NCI-H510A treated with DMSO at 0.1 percent for 48 hours (cell line): ENCODE measurements around the gene MACROD2.
A peak's percentile ranks its signal among the peaks of the same experiment; 100 is the strongest.

ENCODE experiments used
- DNase-seq: peaks from one replicate; lab custom pipeline; 2025; lab: John Stamatoyannopoulos, UW

Gene MACROD2

DNA sequence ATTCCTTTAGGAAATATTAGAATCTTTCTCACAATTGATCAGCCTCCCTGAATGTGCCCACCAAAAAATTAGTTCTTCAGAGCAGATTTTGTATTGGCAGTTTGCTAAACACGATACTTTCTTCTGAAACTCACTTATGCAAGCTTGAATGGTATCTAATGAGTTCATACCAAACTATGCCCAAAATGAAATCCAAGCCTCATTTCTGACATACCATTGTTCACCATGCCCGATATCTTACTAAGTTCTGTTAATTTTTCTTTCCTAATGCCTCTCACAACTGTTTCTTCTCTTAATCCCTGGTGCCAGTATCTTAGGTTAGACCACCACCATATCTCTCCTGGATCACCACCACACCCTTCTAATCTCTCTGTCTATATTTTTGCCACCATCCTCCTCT is 1822.0 kb downstream of the MACROD2 start:
- DNase-seq = no peak

DNA sequence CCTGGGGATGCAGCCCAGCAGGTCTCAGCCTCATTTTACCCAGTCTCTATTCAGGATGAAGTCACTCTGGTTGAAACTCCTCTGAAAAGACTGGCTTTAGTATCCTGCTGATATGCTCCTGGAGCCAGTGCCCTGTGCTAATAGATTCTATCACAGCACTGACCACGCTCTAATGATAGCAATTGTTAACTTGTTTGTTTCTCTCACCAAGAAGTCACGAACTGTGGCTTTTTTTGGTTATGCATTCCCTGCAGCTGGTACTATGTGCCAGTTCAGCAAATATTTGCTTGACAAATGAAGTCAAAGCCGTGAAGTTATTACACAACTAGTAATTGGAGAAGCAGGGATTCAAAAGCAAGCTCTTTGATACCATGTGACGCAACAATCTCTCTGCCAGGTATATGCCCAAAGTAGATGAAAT is 1823.3 kb downstream of the MACROD2 start:
- peak; percentile 89 for DNase-seq

- DNase-seq = no peak
Observed at GRCh38 chr20:15823718-15824117, 1828.4 kb downstream of the MACROD2 start.

DNA sequence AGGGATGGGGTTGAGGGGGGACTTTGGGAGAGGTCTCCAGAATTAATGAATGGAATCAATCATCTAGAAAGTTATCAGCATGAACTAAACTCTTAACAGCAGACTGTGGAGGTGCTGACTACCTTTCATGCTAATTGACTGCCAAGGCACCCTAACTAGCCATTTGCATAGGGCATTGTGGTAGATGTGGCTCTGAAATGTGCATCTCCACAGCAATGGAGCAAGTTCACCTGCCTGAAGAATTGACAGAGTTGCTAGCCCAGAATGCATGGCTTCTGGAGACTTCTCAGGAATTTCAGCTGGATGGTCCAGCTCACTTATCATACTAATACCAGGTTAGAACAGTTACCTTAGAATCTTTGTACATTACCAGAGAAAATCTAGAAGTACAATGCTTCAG is 1832.3 kb downstream of the MACROD2 start:
- no peak for DNase-seq

DNA sequence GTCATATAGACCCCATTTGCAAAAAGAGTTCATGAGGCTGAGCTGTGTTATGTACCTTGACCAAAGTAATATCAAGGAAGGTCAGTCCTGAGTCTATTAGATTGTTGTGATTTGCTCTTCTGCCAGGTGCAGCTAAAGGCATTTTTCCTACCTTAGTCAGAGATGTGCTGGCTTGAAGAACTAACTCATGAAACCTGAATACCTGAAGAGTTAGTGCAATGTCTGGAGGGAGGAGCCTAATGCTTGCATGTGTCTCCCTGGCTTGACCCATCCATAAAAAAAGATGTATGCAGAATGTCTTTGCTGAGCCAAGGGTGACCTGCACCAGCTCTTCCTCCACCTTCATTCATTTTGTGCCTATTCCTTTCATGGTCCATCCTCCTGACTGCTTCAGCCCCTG is 1835.9 kb downstream of the MACROD2 start:
- no peak for DNase-seq

GRCh38 chr20:15832512-15832911 is 1837.2 kb downstream of the MACROD2 start:
- no peak for DNase-seq

DNA sequence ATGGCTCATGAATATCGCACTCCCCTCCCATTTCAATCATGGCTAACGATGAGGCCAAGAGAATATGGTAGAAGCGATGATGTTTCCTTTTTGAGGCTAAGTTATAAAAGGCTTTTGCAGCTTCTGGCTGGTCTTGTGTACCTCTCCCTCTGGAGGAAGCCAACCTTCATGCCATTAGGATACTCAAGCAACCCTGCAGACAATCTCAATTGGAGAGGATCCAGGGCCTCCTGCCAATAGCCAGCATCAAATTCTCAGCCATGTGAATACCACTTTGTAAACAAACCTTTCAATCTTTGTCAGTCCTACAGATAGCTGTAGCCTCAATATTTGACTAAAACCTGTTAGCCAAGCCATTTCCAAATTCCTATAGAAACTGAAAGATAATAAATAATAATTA is 1839.5 kb downstream of the MACROD2 start:
- DNase-seq = no peak

GRCh38 chr20:15835811-15836210 is 1840.5 kb downstream of the MACROD2 start:
- DNase-seq = no peak

DNA sequence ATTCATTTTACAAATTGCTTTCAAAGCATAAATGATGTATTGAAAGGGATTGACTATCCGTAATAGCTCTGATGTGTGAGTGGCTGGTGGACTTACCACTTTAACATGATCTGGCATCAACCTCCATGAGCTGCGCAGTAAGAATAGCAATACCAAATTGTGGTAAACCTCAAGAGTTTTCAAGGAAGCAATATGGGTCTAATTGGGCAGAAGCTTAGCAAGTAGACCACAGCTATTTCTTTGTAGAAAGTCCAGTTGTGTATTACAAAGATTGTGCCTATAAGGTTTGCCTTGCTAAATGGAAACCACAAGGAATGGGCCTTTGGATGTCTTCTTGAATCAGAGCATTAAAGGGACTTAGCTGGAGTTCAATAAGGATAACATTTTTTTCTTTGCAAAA is 1841.3 kb downstream of the MACROD2 start:
- DNase-seq = no peak

- no peak for DNase-seq
Observed at GRCh38 chr20:15837563-15837962, 1842.2 kb downstream of the MACROD2 start.

DNA sequence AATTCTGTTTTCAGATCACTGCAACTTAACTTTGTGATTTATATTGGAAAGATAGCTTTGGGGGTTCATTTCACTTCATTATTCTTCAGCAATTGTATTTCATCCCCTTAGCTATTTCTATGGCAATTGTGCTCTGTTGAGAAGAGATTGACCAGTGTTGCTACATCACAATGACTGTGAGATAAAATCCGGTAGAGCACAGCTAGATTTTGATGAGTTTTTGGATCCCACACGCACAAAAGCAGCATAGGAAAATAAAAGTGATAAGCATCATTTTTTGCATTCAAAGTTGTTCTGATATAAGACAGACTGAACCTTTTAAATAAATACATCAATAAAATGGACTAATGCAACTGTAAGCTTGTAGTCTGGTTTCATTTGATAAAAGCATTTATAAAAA is 1843.2 kb downstream of the MACROD2 start:
- DNase-seq = no peak

DNA sequence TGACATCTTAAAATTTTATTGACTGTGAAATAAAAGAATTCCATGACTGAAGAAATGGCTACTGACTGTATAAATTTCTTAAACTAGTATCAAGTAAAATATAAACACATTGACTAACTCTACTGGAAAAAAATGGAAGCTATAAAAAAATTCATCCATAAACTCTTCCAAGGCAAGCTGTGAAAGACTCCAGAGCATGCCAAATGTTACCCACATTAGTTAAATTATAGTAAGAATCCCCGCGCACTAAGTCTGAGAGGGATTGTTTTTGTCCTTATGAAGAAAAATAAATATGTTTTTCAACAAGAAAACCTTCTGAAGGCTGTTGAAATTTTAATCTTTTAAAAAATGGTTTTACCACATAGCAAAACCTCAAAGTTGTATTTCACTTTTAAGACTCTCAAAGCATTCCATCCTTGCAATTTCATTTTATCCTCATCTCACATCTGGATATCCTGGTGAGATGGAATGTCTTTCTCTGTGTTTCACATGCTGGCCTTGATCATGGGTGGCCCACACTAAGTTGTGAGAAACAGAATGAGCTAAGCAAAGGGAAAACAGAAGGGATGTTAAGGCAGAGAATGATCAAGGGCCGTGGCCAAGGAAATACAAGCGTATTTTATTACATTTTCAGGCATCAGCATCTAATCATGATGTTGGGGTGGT is 1845.5 kb downstream of the MACROD2 start:
- no peak for DNase-seq

GRCh38 chr20:15842872-15843271 is 1847.6 kb downstream of the MACROD2 start:
- no peak for DNase-seq

DNA sequence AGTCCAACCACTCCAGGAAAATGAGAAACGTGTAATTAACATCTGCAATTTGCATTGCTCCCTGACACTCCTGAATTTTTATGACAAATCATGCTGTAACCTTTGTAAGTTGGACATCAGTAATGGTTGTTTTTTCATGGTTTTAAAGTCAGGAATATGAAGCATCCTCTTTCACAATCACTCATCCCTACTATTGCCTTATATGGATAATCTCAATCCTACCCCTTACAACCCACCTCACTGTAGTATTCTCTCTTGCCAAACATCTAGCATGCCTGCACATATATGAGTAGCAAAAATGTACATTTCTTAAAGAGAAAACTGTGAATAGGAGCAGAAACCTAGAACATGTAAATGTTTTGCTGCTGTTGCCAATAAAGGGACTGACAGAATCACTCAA is 1848.5 kb downstream of the MACROD2 start:
- no peak for DNase-seq

DNA sequence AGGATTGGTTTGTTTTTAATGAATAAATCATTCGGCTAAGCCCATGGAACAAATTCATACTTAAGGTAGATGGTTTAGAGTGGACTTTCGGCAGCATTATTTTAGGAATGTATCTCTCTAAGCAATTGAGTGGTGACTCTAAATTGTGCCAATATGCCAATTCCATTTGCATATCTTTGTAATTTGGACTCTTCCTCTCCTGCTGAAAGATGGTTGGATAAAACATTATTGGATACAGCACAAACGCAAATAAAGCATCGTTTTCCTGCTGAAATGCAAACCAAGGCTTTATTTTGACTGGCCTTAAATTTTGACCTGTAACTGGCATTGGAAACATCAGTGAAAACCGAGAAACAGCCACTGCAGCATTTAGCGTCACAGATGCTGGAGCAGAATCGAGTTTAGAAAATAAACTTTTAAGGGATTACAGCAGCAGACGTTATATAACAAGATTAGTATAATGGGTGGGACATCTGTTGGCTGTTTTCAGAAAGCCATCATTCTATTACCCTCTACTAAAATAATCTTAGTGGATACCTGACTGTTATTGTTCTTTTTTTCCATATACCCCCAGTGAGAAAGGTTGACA is 1852.0 kb downstream of the MACROD2 start:
- no peak for DNase-seq

DNA sequence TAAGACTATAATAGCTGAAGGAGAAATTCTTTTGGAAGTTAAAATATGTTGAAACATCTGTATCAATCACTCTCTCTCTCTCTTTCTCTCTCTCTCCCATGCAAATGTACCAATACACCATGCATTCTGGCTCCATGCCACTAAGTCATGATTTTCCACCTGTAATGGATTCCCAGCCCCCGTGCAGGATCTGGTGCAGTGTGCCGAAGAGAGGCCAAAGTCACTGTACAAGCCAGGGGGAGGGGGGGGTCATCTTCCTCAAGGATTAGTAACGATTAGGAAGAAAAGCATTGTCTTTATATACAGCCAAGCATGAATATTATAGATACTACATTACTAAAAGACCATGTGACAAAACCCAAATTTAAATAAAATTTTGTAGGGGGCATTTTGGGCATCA is 1852.8 kb downstream of the MACROD2 start:
- no peak for DNase-seq

DNA sequence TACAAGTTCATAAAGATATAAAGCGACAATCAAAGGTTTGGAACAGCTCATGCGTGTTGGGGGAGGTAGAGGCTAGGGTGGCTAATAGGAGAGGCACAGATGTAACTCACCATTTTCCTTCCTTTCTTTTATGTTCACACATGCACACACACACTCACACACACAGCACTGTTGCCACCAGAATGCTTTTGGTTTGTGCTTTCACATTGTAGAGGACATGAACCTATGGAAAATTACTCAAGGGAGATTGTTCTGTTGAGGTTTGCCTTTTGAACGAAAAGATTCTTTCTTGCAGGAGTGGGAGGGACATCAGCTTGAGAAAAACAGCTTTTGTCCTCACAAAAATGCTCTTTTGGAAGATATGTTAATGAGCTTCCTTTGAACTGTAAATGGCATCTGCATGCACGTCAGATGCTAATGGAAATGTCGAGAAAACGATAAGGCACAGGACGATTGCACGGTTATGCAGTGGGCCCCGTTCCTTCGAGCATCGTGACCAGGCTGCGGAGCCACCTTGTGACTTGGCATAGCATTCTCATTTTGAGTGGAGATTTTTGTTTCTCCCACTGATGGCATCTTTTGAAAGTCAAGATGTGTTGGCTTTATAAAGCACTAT is 1853.8 kb downstream of the MACROD2 start:
- DNase-seq = no peak

- no peak for DNase-seq
Observed at GRCh38 chr20:15851576-15852215, 1856.4 kb downstream of the MACROD2 start.

GRCh38 chr20:15854911-15855310 is 1859.6 kb downstream of the MACROD2 start:
- no peak for DNase-seq

DNA sequence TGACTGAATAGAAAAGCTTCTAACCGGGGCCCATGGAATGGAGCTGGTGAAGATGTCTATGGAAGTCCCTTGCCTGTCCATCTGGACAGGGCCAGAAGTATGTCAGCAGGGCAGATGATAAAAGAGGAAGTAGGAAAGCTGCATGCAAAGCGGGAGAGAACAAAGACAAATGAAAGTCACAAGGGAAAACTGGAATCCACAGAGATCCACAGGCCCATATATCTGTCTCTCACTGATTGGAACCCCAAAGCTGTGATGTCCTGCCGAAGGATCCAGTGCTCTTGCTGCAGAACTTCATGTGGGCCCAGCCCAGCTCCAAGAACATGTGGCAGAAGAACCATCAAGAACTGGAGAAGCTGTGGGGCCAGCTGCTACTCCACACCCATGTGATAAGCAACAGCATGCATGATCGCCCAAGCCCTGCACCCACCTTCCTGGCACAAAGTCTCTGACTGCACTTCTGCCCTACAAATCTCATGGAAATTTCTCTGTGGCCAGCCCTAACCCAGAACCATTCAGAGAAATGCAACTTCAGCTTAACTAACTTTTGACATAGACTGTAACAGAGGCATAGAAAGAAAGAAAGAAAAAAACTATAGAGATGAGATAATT is 1862.0 kb downstream of the MACROD2 start:
- no peak for DNase-seq

- no peak for DNase-seq
Observed at GRCh38 chr20:15859061-15859460, 1863.7 kb downstream of the MACROD2 start.

DNA sequence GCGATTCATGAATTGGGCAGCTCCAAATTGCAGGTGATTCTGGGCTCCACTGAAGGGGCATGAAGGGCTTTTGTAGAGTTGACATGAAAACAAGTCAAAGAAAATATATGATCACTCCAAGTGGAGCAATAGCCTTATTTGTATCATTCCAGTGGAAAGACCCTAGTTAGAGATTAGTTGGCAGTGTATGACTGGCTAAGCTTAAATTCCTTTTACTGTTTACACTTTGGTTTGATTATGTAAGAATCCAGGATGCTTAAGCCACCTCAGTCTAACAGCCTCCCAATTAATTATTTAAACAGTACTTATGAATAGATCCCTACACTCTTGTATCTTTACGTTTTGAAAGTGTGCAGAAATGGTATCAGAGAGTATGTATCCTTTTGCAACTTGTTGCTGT is 1865.5 kb downstream of the MACROD2 start:
- no peak for DNase-seq

- peak; percentile 85 for DNase-seq
Observed at GRCh38 chr20:15862178-15862577, 1866.9 kb downstream of the MACROD2 start.
